Tibial nerve (tissue), 4 donors: Measurements from ENCODE around the gene MACF1. TPM values are rescaled to one million over a fixed set of nuclear protein-coding genes. Genes with fewer than 3 reads are reported as not detected.
"Not testable (repeated sequence)": the region's sequence is repeated elsewhere in the genome, so short reads cannot be mapped to it uniquely, and the experiment has no call there.

Experiments used
- DNase-seq, 2 donors: peaks; one replicate each; pipeline ENCODE4 v3.0.0-alpha.2; 2019; ENCODE audit warnings: low spot score in 2 of 2
- H3K27ac ChIP-seq, 4 donors: fragments of 200-600 bp; sonication (generic) in 3 of 4; one replicate each; pipeline ENCODE4 v1.5.1; 2017 to 2019; ENCODE audit warnings: mild to moderate bottlenecking in 1 of 4
- H3K27me3 ChIP-seq, 2 donors: fragments of 200-600 bp; sonication (generic) in 1 of 2; one replicate each; pipeline versions ENCODE4 v1.5.1 to v1.6.0; 2017 to 2019
- H3K36me3 ChIP-seq, 3 donors: fragments of 200-600 bp; sonication (generic); one replicate each; pipeline ENCODE4 v1.5.1; 2018 to 2019
- H3K4me1 ChIP-seq, 4 donors: fragments of 200-600 bp; sonication (generic) in 3 of 4; one replicate each; pipeline ENCODE4 v1.5.1; 2017 to 2019
- H3K4me3 ChIP-seq, 4 donors: fragments of 200-600 bp; sonication (generic) in 3 of 4; one replicate each; pipeline ENCODE4 v1.5.1; 2017 to 2019; ENCODE audit warnings: mild to moderate bottlenecking in 1 of 4, moderate library complexity in 1 of 4
- H3K9me3 ChIP-seq, 4 donors: fragments of 200-600 bp; sonication (generic) in 3 of 4; one replicate each; pipeline ENCODE4 v1.5.1; 2017 to 2019
- CTCF ChIP-seq, 5 experiments: fragments of 200-600 bp in 3 of 5; fragments of 450-650 bp in 2 of 5; sonication (generic) in 3 of 5; IDR thresholded peaks; one replicate each; pipeline ENCODE4 v1.5.1; 2016 to 2019; ENCODE audit warnings: antibody characterized with exemption in 5 of 5, mild to moderate bottlenecking in 3 of 5, moderate library complexity in 2 of 5
- EP300 ChIP-seq, 2 donors: sonication (generic); formaldehyde crosslinking; IDR thresholded peaks; one replicate each; pipeline ENCODE4 v1.6.1; 2017; ENCODE audit warnings: antibody characterized with exemption in 2 of 2, mild to moderate bottlenecking in 1 of 2
- POLR2A ChIP-seq, 2 donors: fragments of 450-650 bp; IDR thresholded peaks; one replicate each; pipeline ENCODE4 v1.6.1; 2017; ENCODE audit warnings: antibody characterized with exemption in 2 of 2, mild to moderate bottlenecking in 2 of 2, moderate library complexity in 2 of 2
- WGBS, 2 donors: methylation state at CpG; one replicate each; pipeline ENCODE4 v1.1.5; 2018; 5-methylcytosine and 5-hydroxymethylcytosine counted together
- total RNA-seq, 4 donors: library from RNA; depleted of rRNA; stranded (reverse); fragments of >200 nt; gene quantifications; one replicate each; pipeline ENCODE4 v1.1.0, GENCODE V29; 2016

MACF1 gene
- total RNA-seq, 4 donors from 2014 or later, result 214 to 296 (median 244) TPM

DNA sequence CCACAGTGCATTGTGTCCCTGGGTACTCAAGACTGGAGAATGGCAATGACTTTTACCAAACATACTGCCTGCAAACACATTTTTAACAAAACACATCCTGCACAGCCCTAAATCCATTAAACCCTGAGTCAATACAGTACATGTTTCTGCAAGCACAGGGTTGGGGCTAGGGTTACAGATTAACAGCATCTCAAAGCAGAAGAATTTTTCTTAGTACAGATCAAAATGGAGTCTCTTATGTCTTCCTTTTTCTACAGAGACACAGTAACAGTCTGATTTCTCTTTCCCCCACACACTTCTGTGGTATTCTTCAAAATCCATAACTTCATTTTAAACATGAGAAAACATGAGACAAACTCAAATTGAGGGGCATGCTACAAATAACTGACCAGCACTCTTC, 300.8 kb downstream of the MACF1 start:
- no peaks in the 10 kb centered on the region for H3K36me3 ChIP-seq
- no peak for DNase-seq
- no peak for TF ChIP-seq EP300 (IDR thresholded peaks at IDR 0.05)
- no peak for TF ChIP-seq POLR2A (IDR thresholded peaks at IDR 0.05)
- H3K27ac ChIP-seq, result no peak overlapping the region
- H3K4me3 ChIP-seq, result no peak overlapping the region
- no peaks in the 10 kb centered on the region for H3K27me3 ChIP-seq
- no peaks in the 10 kb centered on the region for H3K9me3 ChIP-seq
- H3K4me1 ChIP-seq, result no peaks in the 10 kb centered on the region

- H3K4me3 ChIP-seq, result no peak overlapping the region
- H3K27me3 ChIP-seq, result no peaks in the 10 kb centered on the region
- 69 to 73% methylated on average over 13 to 14 of the region's 14 CpGs for WGBS, 2 donors
- no peaks in the 10 kb centered on the region for H3K9me3 ChIP-seq
- no peaks in the 10 kb centered on the region for H3K36me3 ChIP-seq
- H3K27ac ChIP-seq, result no peak overlapping the region
- no peak for TF ChIP-seq POLR2A (IDR thresholded peaks at IDR 0.05)
- TF ChIP-seq CTCF (IDR thresholded peaks at IDR 0.05), result no peak
- TF ChIP-seq EP300 (IDR thresholded peaks at IDR 0.05), result no peak
- DNase-seq, result no peak
- H3K4me1 ChIP-seq, result no peaks in the 10 kb centered on the region
These were observed 302.9 kb downstream of the MACF1 start for GRCh38 chr1:39507230-39507928.

DNA sequence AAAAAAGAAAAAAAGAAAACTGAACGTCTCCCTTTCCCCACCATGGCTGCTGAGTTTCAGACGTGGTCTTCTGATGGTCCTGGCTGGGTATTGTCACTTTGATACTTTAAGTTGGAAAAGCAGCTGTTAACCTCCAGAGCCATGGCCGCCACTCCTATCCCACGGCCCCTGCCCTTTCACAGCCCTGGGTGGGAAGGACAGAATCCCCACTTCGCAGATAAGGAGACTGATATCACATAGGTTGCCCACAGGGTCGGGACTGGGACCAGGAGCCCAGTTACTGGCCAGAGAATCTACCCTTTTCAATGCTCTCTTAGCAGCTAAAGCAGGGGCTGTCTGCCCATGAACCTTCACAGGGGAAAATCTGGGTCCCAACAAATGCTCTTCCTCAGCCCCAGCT, 303.8 kb downstream of the MACF1 start:
- TF ChIP-seq POLR2A (IDR thresholded peaks at IDR 0.05) (no peak), CTCF (IDR thresholded peaks at IDR 0.05) (no peak), EP300 (IDR thresholded peaks at IDR 0.05) (no peak)
- 80 to 91% methylated on average over 6 of the region's 6 CpGs for WGBS, 2 donors

GRCh38 chr1:39508857-39509305, 304.4 kb downstream of the MACF1 start:
- WGBS, 2 donors, result 60 to 72% methylated on average over 11 of the region's 11 CpGs

More for the DNA sequence above, 303.8 kb downstream of the MACF1 start:
- no peak overlapping the region for H3K4me3 ChIP-seq
- DNase-seq, result no peak
- no peak overlapping the region for H3K27ac ChIP-seq
- H3K27me3 ChIP-seq, result no peaks in the 10 kb centered on the region
- no peaks in the 10 kb centered on the region for H3K4me1 ChIP-seq
- no peaks in the 10 kb centered on the region for H3K9me3 ChIP-seq
- H3K36me3 ChIP-seq, result no peaks in the 10 kb centered on the region

GRCh38 chr1:39509360-39510009, 305.0 kb downstream of the MACF1 start:
- H3K36me3 ChIP-seq, result no peaks in the 10 kb centered on the region
- TF ChIP-seq CTCF (IDR thresholded peaks at IDR 0.05), result no peak
- no peaks in the 10 kb centered on the region for H3K9me3 ChIP-seq
- no peak overlapping the region for H3K27ac ChIP-seq
- H3K4me1 ChIP-seq, result peaks cover 0 to 2% (median 0%) of the 10 kb centered on the region in 4 donors
- H3K4me3 ChIP-seq, result no peak overlapping the region
- no peak for DNase-seq
- no peaks in the 10 kb centered on the region for H3K27me3 ChIP-seq
- WGBS, 2 donors, result 68 to 69% methylated on average over 17 to 22 of the region's 22 CpGs

More at GRCh38 chr1:39508857-39509305, 304.4 kb downstream of the MACF1 start:
- TF ChIP-seq POLR2A (IDR thresholded peaks at IDR 0.05), result no peak
- H3K4me3 ChIP-seq, result no peak overlapping the region
- no peak for DNase-seq
- no peaks in the 10 kb centered on the region for H3K27me3 ChIP-seq
- no peak overlapping the region for H3K27ac ChIP-seq
- H3K36me3 ChIP-seq, result no peaks in the 10 kb centered on the region
- no peaks in the 10 kb centered on the region for H3K4me1 ChIP-seq
- no peaks in the 10 kb centered on the region for H3K9me3 ChIP-seq

GRCh38 chr1:39510570-39511186, 306.2 kb downstream of the MACF1 start:
- WGBS, 2 donors, result 87 to 89% methylated on average over 12 to 14 of the region's 20 CpGs
- H3K4me3 ChIP-seq, H3K36me3 ChIP-seq, H3K27me3 ChIP-seq, DNase-seq, H3K9me3 ChIP-seq, H3K4me1 ChIP-seq, H3K27ac ChIP-seq: not testable (repeated sequence)

DNA sequence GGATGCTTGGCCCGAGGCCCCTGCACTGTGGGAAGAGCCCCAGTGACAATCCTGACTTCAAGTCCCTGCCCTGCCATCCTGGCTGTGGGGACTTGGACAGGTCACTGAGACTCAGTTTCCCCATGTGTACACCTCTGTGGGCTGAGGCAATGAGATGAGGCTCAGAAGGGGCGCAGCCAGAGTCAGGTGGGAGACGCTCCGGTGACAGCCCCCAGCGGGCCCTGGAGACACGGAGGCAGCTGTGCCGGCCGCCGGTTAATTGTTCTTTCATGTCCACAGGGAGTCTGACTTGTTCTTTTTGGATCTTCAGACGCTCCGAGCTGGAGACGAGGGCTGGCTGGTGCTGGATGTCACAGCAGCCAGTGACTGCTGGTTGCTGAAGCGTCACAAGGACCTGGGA, 307.0 kb downstream of the MACF1 start:
- H3K4me1 ChIP-seq, H3K27me3 ChIP-seq, H3K36me3 ChIP-seq, H3K27ac ChIP-seq, DNase-seq, H3K9me3 ChIP-seq, H3K4me3 ChIP-seq: not testable (repeated sequence)
- no CpG with 5 or more reads among the region's 13 CpGs for WGBS, 2 donors

DNA sequence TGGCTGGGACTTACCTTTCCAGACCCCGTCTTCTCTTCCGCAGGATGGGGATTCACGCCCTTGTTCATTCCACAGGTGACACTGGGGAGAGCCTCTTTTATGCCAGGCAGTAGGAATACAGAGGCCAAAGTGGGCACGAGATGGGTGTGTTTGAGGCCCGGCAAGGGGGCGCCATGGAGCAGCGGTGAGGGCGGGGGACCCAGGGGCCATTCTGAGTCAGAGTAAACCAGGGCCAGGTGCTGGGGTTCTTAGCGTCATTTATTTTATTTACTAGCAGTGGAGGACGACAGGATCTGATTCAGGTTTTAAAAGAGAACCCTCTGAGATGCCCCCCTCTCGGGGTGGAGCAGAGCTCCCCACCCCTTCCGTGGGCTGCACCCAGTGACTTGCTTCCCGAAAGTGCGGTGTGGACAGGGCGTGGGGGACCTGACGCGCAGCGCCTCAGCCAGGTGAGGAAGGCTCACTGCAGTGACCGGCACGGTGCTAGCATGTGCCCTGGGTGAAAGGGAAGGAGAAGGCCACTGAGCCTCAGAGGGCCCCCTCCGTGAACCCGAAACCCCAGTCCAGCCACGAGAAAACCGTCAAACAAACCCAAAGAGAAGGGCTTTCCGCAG, 307.8 kb downstream of the MACF1 start:
- no CpG with 5 or more reads among the region's 25 CpGs for WGBS, 2 donors
- H3K4me1 ChIP-seq, DNase-seq, H3K27ac ChIP-seq, H3K9me3 ChIP-seq, H3K4me3 ChIP-seq, H3K36me3 ChIP-seq, H3K27me3 ChIP-seq: not testable (repeated sequence)

DNA sequence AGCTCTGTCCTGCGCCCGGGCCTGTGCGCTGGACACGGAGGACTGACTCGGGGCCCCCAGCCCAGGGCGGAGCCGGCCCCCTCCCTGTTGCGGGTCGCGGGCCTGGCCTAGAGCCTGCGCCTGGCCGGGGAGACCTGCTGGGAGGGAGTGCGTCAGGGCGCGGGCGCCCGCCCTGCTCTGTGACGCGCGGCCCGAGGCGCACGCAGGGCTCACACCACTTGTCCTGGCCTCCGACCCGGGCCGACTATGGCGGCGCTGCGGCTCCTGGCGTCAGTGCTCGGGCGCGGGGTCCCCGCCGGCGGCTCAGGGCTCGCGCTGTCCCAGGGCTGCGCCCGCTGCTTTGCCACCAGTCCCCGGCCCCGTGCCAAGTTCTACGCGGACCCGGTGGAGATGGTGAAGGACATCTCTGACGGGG, 310.2 kb downstream of the MACF1 start:
- H3K27me3 ChIP-seq, H3K9me3 ChIP-seq, H3K27ac ChIP-seq, H3K4me1 ChIP-seq, H3K36me3 ChIP-seq: not testable (repeated sequence)
- WGBS, 2 donors, result 0% methylated on average over 6 of the region's 46 CpGs; no CpG with 5 or more reads in 1 of the 2 donors
- DNase-seq, result peak in 1 of 2 donors; percentile 25
- H3K4me3 ChIP-seq, result peak overlapping the region in 1 of 4 donors; percentile 40
